NCI-H2029 (cell line): ENCODE results near the gene KRTAP4-1.
A peak's percentile ranks its signal among the peaks of the same experiment; 100 is the strongest.
"Not testable (repeated sequence)": the region's sequence is repeated elsewhere in the genome, so short reads cannot be mapped to it uniquely, and the experiment has no call there.

Experiments used
- DNase-seq: peaks from one replicate; lab custom pipeline; 2025; lab: John Stamatoyannopoulos, UW

Gene KRTAP4-1

DNA sequence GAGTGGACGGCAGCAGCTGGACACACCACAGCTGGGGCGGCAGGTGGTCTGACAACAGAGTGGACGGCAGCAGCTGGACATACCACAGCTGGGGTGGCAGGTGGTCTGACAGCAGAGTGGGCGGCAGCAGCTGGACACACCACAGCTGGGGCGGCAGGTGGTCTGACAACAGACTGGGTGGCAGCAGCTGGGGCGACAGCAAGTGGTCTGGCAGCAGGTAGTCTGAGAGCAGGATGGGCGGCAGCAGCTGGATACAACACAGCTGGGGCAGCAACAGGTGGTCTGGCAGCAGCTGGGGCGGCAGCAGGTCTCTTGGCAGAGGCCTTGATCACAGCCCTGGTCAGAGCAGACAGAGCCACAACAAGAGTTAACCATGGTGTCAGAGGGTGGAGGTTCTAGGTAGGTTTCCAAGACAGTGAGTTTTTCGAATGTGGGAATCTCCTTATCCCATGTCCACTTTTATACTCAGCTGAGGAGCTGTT is at the start of gene KRTAP4-1:
Gene KRTAP4-1, minus strand, starts transcription at position 432 of the 482 bp plus-strand sequence. Its CDS starts 57 bp downstream, at position 375.
- no peak for DNase-seq

DNA sequence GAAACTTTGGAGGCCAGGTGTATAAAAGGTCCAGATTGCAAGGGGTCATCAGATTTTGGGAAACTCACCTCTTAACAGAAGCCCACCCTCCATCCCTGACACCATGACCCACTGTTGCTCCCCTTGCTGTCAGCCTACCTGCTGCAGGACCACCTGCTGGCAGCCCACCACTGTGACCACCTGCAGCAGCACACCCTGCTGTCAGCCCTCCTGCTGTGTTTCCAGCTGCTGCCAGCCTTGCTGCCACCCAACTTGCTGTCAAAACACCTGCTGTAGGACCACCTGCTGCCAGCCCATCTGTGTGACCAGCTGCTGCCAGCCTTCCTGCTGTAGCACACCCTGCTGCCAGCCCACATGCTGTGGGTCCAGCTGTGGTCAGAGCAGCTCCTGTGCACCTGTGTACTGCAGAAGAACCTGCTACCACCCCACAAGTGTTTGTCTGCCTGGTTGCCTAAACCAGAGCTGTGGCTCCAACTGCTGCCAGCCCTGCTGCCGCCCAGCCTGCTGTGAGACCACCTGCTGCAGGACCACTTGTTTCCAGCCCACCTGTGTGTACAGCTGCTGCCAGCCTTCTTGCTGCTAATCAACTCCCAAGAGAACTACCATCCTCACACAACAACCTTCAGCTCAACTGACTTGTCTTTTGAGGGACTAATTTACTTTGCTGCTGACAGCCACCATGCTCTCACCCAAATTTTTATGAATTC is 47.8 kb upstream of the KRTAP4-1 start, which contains the start of gene KRTAP9-3:
Gene KRTAP9-3, plus strand, starts transcription at position 51 of the 707 bp plus-strand sequence. Its CDS starts 53 bp downstream, at position 104.
- peak; percentile 36 for DNase-seq

- no peak for DNase-seq
Measured at GRCh38 chr17:41231731-41232130, 47.0 kb upstream of the KRTAP4-1 start.

GRCh38 chr17:41230094-41230493 is 45.4 kb upstream of the KRTAP4-1 start:
- DNase-seq: no peak

- DNase-seq: not testable (repeated sequence)
Measured at GRCh38 chr17:41226598-41227095, 41.9 kb upstream of the KRTAP4-1 start, which contains the start of gene KRTAP9-2. Gene KRTAP9-2, plus strand, starts transcription at chr17:41226648. Its CDS starts 7 bp downstream, at chr17:41226655.

GRCh38 chr17:41226051-41226450 is 41.3 kb upstream of the KRTAP4-1 start:
- DNase-seq: no peak

DNA sequence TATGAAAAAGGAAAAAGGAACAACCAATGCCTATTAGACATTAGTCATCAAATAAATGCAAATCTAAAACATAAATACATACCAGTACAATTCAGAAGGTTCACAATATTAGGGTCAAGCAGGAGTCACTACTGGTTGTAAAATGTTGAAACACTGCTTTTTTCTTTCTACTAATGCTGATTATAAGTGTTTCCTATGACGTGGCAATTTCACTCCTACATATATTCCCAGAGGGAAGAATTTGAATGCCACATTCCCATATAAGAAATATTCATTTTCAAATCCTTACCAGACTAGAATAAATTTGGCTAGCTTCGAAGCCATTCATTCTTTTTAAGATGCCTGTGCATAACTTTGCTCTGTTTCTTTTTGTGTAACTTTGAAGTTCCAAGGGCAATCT is 39.1 kb upstream of the KRTAP4-1 start:
- no peak for DNase-seq

DNA sequence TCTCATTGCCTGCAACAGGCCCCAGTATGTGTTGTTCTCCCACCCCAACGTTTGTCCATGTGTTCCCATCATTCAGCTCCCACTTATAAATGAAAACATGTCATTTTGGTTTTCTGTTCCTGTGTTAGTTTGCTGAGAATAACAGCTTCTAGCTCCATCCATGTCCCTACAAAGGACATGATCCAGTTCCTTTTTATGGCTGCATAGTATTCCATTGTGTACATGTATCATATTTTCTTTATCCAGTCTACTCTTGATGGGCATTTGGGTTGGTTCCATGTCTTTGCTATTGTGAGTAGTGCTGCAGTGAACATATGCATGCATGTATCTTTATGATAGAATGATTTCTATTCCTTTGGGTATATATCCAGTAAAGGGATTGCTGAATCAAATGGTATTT is 31.0 kb upstream of the KRTAP4-1 start:
- DNase-seq: no peak

- peak; percentile 67 for DNase-seq
Measured at GRCh38 chr17:41212524-41213169, 27.9 kb upstream of the KRTAP4-1 start.

DNA sequence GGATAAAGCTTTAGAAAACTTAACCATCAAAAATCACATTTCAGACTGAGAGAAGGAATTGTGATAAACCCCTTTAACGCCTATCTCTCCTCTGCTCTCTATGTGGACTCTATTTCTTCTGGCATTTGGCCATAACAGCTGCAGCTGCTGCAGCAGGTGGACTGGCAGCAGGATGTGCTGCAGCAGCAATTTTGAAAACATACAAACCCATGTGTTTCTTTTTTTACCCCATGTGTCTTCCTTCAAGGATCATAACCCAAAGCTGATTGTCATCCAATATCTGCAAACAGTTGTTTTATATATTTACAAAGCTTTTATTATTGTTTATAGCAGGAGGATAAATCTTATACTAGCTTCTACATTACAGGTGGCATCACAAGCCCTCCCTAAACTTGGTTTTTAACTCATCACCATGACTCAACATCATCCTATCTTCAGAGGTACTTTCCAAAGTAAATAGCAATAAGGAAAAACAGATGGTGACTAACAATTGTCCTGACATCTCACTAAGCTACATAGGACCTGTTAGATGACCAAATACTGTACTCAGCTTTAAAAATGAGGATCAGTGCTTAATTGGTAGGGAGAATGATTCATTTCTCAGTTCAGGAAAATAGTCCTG is 27.2 kb upstream of the KRTAP4-1 start:
- peak; percentile 72 for DNase-seq

- peak; percentile 17 for DNase-seq
Measured at GRCh38 chr17:41199421-41200078, 14.8 kb upstream of the KRTAP4-1 start.

DNA sequence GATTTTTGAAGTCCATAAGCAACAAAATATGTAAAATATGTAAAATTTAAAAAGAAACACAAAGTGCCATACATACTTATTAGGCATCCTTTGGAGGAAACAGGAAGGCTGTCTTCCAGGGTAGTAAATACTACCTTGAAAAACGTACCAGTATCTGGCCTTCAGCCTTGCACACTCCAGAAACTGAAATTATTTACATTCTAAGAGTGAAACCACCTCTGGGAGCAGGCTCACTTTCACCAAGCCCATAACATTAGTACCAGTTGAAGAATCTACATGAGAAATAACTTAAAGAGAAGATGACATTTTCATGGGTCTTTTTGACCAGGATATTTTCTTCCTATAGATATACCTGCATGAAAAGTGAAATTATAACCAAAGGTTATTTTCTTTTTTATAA is 11.4 kb upstream of the KRTAP4-1 start:
- DNase-seq: no peak

DNA sequence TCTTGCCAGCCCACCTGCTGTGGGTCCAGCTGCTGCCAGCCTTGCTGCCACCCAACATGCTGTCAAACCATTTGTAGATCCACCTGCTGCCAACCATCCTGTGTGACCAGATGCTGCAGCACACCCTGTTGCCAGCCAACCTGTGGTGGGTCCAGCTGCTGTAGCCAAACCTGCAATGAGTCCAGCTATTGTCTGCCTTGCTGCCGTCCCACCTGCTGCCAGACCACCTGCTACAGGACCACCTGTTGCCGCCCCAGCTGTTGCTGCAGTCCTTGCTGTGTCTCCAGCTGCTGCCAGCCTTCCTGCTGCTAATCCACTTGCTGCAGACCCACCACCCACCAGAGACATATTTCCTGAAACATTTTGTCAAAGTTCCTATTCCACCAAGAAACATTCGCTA is 5.6 kb upstream of the KRTAP4-1 start:
- peak; percentile 18 for DNase-seq

DNA sequence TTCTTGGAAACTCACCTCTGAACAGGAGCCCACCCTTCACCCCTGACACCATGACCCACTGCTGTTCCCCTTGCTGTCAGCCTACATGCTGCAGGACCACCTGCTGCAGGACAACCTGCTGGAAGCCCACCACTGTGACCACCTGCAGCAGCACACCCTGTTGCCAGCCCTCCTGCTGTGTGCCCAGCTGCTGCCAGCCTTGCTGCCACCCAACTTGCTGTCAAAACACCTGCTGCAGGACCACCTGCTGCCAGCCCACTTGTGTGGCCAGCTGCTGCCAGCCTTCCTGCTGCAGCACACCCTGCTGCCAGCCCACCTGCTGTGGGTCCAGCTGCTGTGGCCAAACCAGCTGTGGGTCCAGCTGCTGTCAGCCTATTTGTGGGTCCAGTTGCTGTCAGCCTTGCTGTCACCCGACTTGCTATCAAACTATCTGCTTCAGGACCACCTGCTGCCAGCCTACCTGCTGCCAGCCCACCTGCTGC is 5.2 kb upstream of the KRTAP4-1 start, which contains the start of gene KRTAP9-1:
Gene KRTAP9-1, plus strand, starts transcription at position 51 of the 482 bp plus-strand sequence. Its CDS starts 0 bp downstream, at position 51.
- not testable (repeated sequence) for DNase-seq

DNA sequence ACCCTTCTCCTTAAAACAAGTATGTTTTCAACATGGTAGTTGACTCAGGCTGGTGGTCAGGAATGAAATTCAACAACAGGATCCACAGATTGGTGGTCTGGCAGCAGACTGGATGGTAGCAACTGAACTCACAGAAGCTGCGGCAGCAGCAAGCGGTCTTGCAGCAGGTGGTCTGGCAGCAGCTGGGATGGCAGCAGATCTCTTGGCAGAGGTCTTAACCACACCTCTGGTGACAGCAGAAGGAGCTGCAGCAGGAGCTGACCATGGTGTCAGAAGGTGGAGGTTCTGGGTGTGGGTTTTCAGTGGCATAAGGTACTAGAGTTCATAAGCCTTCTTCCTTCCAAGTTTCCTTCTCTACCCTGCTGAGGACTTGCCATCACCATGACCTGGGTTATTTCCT is 2.2 kb upstream of the KRTAP4-1 start:
- no peak for DNase-seq

GRCh38 chr17:41185001-41185400 is 290 bp upstream of the KRTAP4-1 start:
- DNase-seq: no peak

DNA sequence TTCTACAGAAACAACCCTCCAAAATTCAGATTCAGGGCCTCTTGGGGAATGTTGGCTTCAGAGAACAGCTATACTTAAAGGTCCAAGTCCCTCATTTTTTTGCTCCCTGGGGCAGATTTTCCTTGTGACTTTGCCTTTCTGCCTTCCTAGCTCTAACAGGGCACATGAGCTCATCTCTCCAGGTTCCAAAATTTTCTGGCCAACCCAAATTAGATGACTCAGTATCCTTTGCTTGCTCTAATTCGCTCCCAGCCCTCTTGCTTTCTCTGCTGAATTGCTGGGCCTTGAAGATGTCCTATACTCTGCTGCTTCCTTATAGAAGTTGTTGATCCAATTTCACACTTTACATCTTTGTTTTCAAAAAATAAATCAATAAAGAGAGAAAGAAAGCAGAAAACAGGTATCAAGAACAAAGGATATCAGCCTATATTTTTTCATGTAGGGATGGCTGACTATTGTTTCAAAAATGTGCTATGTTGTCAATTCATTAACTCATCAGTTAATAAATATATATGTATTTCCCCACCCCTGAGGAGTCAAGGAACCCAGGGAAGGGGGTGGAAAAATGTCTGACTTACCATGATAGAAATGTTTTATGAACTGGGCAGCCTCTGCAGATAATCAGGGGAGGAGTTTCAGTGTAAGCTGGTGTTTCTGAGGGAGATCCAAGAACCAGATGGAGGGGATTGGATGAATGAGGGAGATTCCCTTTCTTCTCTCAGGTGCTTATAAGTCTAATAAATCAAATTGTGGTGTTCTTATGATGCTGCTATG is 5.7 kb downstream of the KRTAP4-1 start:
- DNase-seq: no peak

DNA sequence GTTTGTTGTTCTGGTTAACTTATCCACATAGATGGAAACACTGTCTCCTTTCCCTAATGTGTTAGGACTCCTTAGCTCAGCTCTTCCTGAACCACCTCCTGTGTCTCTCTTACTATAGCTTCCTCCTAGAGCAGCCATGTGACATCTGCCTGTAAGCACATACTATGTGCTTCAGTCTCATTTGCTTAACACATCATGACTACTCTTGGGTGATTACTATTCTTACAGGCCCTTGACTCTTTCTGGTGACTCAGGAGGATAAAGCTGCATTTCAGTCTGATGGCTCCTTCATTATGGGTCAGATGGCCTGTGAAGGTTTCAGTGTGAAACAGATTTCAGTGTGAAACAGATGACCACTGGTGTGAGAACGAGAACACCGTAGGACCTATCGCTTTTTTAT is 6.4 kb downstream of the KRTAP4-1 start:
- DNase-seq: no peak

- no peak for DNase-seq
Measured at GRCh38 chr17:41177727-41178271, 6.9 kb downstream of the KRTAP4-1 start, which contains the start of gene KRTAP4-2. Gene KRTAP4-2, minus strand, starts transcription at chr17:41178221. Its CDS starts 57 bp downstream, at chr17:41178164.

GRCh38 chr17:41176744-41177387 is 7.8 kb downstream of the KRTAP4-1 start:
- DNase-seq: no peak
